WI38 (cell line): Measurements from ENCODE around the gene C22orf39.

ENCODE experiments used
- H3K4me3 ChIP-seq: 2 replicates; pipeline ENCODE4 v1.5.1; 2011; ENCODE audit warnings: low read depth, mild to moderate bottlenecking, control low read depth, low read length
- CTCF ChIP-seq: IDR thresholded peaks from 2 replicates; pipeline ENCODE4 v1.5.1; 2012; ENCODE audit warnings: low read depth, mild to moderate bottlenecking, control low read depth, low read length

Gene C22orf39

DNA sequence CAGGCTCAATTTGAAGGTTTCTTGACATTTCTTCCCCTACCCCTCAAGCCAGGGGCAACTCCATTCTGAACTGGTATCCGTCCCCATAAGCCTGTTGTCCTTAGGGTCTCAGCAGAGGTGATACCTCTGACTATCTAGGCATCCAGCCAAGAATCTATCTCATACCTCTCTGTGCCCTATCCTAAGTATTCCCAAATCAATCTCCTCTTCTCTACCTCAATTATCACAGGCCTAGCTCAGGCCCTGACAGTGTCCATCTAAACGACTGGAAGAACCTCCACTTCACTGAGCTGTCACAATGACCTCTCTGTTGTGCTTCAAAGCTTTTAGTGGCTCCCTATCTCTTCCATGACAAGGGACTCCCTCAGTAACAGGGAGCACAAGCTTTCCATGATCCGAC, 42.8 kb downstream of the C22orf39 start:
- no peak overlapping the region for H3K4me3 ChIP-seq
- no peak for TF ChIP-seq CTCF

DNA sequence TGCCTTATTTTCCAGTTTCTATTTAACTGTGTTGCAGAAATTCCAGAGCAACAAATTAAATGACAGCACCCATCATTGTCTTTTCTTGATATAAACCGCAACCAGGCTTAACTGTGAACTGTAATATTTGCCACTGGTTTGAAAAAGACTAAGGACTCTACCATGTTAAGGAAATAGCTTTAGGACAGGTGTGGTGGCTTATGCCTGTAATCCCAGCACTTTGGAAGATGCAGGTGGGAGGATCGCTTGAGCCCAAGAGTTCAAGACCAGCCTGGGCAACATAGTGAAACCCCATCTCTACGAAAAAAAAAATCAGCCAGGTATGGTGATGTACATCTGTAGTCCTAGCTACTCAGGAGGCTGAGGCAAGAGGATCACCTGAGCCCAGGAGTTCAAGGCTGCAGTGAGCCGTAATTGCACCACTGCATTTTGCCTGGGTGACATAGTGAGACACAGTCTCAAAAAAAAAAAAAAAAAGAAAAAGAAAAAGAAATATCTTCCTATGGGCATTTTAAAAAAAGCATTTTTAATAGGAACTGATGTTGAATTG, 44.8 kb downstream of the C22orf39 start:
- no peak for TF ChIP-seq CTCF
- H3K4me3 ChIP-seq: no peak overlapping the region

- no peak overlapping the region for H3K4me3 ChIP-seq
- TF ChIP-seq CTCF: no peak
Observed at GRCh38 chr22:19401483-19401882, 46.0 kb downstream of the C22orf39 start.

- TF ChIP-seq CTCF: no peak
- no peak overlapping the region for H3K4me3 ChIP-seq
Observed at GRCh38 chr22:19400881-19401280, 46.6 kb downstream of the C22orf39 start.

DNA sequence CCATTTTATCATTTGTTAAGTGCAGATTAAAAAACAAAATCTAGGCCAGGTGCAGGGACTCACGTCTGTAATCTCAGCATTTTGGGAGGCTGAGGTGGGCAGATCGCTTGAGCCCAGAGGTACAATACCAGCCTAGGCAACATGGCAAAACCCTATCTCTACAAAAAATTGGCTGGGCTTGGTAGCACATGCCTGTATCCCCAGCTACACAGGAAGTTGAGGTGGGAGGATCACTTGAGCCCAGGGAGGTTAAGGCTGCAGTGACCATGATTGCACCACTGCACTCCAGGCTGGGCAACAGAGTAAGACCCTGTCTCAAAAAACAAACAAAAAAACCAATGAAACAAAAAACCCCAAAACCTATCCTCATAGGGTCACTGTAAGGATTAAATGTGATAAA, 48.9 kb downstream of the C22orf39 start:
- no peak for TF ChIP-seq CTCF
- H3K4me3 ChIP-seq: no peak overlapping the region

GRCh38 chr22:19398206-19398605, 49.3 kb downstream of the C22orf39 start:
- TF ChIP-seq CTCF: no peak
- H3K4me3 ChIP-seq: no peak overlapping the region

- no peak overlapping the region for H3K4me3 ChIP-seq
- TF ChIP-seq CTCF: no peak
Observed at GRCh38 chr22:19397734-19398104, 49.8 kb downstream of the C22orf39 start.
